Fibroblast of skin of left biceps (primary cell): Measurements from ENCODE around the gene PLEKHS1.
"Not testable (repeated sequence)": the region's sequence is repeated elsewhere in the genome, so short reads cannot be mapped to it uniquely, and the experiment has no call there.

Experiments
- DNase-seq, 2 experiments: peaks; one replicate each; pipeline ENCODE4 v3.0.0-alpha.2; 2013; ENCODE audit warnings: low read depth in 2 of 2

Gene PLEKHS1

GRCh38 chr10:113791691-113792090, 40.2 kb downstream of the PLEKHS1 start:
- no peak for DNase-seq

GRCh38 chr10:113801569-113801968, 50.1 kb downstream of the PLEKHS1 start:
- no peak for DNase-seq

- no peak for DNase-seq
These were observed 51.5 kb downstream of the PLEKHS1 start for GRCh38 chr10:113802997-113803396.

- no peak for DNase-seq
These were observed 55.0 kb downstream of the PLEKHS1 start for GRCh38 chr10:113806503-113806902.

GRCh38 chr10:113808168-113808567, 56.7 kb downstream of the PLEKHS1 start:
- DNase-seq, result no peak

DNA sequence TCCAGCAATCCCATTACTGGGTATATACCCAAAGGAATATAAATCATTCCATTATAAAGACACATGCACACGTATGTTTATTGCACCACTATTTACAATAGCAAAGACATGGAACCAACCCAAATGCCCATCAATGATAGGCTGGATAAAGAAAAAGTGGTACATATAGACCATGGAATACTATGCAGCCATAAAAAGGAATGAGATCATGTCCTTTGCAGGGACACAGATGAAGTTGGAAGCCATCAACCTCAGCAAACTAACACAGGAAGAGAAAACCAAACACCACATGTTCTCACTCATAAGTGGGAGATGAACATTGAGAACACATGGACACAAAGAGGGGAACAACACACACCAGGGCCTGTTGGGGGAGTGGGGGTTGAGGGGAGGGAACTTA, 63.2 kb downstream of the PLEKHS1 start:
- DNase-seq, result not testable (repeated sequence)

GRCh38 chr10:113819989-113820388, 68.5 kb downstream of the PLEKHS1 start:
- DNase-seq, result no peak

DNA sequence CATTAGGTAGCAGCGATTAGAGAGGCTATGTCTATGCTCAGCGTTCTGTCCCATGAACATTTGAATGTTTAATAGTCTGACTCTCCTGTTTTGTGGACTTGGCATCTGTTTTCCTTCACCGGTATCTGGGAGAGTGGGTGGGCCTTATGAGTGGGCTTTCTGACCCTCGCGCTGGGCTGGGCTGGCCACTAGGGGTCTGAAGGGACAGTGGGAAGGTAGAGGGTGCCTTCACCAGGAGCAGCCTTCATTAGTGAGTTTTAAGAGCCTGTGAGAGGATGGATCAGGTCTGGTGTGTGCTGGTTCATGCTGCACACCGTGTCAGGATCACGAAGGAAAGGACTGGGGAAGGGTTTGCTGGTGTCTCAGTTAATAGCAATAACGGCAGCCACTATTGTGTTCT, 69.0 kb downstream of the PLEKHS1 start:
- DNase-seq, result no peak

DNA sequence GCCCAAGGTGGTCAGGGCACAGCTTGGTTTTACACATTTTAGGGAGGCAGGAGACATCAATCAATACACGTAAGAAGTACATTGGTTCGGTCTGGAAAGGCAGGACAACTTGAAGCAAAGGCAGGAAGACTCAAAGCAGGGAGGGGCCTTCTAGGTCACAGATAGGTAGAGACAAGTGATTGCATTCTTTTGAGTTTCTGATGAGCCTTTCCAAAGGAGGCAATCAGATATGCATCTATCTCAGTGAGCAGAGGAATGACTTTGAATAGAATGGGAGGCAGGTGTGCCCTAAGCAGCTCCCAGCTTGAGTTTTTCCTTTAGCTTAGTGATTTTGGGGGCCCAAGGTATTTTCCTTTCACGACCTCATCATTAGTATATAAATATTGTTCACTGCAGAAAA, 69.8 kb downstream of the PLEKHS1 start:
- not testable (repeated sequence) for DNase-seq

DNA sequence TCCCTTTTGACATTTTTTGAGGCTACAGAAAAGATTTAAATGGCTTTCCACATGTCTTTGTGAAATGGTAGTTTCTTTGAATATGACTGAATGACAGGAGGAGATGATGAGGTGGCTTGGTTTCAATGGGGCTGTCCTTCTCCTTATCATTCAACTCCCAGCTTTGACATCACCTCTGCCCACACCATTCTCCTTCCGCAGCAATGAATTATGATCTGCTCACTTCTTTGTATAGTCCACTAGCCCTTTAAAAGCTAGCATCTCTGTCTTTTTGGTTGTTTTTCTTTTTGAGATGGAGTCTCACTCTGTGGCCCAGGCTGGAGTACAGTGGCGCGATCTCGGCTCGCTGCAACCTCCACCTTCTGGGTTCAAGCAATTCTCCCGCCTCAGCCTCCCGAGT, 70.7 kb downstream of the PLEKHS1 start:
- no peak for DNase-seq

GRCh38 chr10:113823389-113823788, 71.9 kb downstream of the PLEKHS1 start:
- no peak for DNase-seq

DNA sequence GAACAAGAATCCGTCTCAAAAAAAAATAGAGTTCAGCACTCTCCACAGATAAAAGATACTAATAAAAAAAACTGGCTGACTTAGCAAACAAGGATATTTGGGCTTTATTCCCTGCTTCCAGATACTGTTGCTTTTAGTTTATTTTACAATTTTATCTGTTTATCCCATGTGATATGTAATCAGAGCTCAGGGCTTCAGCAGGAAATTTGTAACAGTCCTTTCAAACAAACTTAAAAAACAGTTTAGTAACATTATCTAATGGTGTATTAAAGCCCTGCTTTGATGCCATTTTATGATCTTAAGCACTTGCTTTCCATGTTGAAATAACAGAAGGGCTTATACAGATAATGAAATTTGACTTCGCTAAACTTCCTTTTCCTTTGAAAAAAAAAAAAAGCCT, 74.3 kb downstream of the PLEKHS1 start:
- DNase-seq, result no peak

- DNase-seq, result not testable (repeated sequence)
These were observed 77.1 kb downstream of the PLEKHS1 start for GRCh38 chr10:113828567-113828966.
